GM18873 (cell line): ENCODE data around the gene JMJD7.

Experiments used
- ATAC-seq: cut with Tn5 transposase; IDR thresholded peaks from one replicate; pipeline ENCODE4 v1.9.1; 2021; ENCODE audit warnings: mild to moderate bottlenecking, moderate library complexity, moderate number of reproducible peaks; ENCODE audit not compliant: unreplicated experiment, low FRiP score

The JMJD7 gene

DNA sequence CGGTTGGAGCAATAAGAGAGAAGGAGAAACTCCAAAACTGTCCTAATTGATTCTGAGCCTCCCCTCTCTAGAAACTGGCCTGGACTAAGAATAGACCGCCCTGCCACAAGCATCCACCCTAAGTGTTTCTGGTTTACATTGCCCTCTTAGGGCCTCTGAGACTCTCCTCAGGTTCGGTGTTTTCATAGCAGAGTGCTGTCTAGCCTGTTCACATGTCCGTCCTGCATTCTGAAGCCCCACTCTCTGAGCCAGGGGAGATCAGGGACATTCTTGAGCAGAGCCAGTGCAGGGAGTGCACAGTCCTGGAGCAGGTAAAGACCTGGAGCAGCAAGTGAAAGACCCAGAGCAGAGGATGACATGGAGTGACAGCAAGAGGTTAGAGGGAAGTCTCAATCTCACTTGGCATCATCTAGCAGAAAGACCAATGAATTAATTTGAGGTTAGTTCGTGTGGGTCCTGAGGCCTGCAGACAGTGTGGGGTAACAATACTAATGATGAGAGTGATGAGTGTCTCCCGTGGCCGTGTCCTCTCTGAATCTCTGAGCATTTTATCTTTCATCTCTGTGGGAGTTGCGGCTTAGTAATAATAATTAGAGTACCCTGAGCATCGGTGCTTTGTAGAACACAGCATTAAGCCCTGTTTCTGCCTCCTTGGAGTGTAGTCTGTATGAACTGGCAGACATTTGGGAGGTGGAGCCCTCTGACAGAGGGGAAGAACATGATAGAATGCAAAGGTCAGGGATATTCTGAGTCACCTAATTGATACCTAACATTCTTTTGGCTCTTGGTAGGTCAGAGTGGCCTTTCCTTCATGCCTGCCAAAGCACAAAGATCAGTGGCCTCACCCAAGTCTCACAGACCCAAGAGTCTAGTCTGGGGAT, 29.0 kb upstream of the JMJD7 start:
- ATAC-seq, result no peak

DNA sequence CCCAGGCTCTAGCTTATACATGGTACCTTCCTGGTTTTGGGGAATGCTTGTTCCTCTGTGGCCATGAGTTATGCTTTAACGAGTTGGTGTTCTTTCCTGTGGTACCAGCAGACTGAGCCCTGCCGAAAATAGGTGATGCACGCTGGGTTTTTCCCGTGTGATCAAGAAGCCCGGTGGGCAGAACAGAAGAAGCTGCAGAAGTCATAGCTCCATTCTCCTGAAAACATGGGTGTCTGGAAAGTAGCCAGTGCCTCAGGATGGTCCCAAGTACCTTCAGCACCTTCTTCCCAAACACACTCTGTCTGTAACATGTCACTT, 28.4 kb upstream of the JMJD7 start:
- no peak for ATAC-seq

DNA sequence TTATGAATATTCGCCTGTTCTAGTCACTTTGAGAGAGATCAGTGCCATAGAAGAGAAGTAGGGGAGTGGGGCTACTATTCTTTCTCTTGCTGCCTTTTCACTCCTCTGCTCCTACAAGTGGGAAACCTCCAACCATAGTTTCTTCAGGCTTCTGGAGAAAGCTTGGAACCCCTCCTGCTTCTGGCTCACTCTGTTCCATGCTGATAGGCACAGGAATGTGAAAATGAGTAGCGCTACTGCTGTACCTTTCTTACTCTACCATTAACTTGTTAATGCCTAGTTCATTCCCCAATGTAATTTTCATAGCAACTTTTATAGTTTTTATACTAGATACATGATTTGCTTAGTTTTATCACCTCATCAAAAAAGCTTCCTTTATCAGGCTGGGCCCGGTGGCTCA, 26.7 kb upstream of the JMJD7 start:
- ATAC-seq, result no peak

DNA sequence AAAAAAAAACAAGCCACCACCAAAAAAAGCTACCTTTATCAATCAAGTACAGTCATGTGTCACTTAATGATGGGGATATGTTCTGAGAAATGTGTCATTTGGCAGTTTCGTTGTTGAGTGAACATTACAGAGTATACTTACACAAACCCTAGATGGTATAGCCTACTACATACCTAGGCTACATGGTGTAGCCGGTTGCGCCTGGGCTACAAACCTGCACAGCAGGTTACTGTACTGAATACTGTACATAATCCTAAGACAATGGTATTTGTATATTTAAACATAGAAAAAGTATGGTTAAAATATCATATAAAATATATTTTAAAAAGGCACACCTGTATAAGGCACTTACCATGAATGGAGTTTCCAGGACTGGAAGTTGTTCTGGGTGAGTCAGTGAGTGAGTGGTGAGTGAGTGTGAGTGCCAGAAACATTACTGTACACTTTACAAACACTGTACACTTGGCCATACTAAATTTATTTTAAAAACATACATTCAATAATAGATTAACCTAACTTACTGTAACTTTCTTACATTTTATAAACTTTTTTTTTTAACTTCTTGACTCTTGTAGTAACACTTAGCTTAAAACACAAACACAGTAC, 25.9 kb upstream of the JMJD7 start:
- no peak for ATAC-seq

DNA sequence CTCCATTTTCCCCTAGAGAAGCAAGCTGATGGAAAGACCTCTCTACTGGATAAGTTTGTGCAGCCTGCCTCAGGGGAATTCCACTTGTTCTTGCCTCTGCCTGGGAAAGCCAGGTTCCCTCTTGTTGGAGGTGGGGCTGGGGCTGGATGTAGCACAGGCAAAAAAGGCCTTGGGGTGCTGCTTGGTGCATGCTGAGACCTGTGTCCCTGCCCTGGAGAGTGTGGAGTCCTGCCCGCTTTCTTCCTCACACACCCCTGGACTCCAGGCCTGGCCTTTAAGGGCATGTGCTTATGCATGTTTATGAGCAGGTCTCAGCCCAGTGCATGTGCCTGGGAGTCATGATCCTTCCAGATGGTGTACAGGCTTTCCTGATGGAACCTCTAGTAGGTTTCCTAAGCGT, 23.5 kb upstream of the JMJD7 start:
- no peak for ATAC-seq

DNA sequence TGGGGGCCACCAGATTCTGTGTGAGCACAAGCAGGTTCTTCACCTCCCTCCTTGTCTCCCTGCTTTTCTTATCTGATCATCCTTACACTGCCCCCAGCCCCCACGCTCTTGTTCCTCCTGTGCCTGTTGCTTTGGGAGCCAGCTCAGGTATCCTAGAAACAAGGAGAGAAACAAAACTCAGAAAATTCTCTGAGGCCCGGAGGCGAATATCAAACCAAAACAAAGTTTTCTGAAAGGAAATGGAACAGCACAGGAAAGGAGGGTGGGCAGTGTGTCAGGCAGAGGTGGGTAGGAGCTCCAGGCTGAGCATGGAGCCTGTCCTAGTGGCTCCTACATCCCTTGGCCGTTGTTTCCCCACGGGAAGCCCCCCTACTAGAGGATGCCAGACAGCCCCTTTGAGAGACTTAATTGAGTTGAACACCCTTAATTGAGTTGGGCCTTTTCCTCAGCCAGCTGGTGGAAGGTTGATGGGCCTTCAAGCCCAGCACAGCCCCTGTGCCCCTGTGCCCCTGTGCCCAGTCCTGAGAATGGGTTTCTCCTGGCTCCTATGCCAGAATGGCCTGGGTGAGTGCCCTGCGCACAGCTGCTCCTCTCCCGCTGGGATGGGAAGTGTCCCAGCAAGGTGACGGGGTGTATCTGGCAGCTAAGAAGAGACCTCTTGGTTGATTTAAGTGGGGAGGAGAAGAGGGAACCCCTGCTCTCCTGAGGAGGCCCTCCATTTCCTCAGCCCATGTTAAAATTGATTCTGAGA, 22.8 kb upstream of the JMJD7 start:
- no peak for ATAC-seq

DNA sequence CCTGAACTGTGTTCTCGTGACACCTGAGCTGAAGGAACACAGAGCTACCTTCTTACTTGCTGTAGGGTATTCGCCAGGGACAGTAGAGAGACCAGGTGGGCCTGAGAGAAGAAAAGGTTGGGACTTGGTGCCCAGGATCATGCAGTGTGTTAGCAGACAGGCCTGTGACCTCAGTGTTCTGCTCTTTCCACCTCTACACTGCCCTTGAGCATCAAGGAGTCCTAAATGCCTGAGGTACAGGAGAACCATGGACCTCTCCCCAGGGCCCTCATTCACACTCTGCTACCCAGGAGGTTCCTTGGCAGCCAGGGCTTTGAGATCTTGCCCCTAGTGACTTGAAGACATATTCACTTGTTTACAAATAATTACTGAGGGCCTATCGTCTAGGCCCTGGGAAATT, 22.2 kb upstream of the JMJD7 start:
- no peak for ATAC-seq

DNA sequence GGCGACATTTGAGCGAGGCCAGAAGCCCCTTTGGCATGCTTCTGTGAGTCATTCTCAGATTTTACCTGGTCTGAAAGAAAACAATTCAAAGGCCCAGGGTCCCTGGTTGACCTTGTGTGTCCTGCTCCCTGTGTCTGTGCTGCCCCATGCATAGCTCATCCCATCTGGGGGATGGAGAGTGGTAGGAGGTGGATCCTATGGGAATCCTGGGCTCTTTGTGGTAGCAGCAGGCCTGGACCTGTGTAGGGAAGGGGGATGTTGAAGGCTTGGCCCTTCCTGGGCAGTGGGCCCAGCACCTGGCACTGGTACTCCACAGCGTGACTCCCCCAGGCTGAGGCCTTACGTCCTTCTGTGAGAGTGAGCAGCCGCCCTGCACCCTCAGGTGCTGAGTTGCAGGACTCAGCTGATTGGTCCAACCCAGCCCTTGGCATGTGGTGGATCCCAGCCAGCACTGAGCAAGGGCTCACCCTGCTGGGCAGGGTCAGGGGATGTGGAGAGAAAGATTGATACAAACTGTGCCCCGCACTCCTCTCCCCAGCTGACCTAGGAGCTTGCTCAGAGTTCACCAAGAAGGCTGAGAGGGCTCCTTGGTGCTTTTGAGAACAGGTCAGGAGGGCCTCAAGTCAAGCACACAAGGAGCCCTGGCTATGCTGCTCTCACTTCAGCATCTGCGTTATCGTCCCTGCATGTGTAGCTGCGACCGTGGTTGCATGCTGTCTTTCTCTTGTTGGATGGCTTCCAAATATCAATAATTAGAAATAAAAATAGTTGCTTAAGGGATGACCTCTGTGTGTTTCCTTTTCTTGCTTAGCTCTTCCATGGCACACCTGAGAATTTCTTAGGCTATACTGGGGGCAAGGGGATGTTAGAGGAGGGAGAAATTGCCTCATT, 21.4 kb upstream of the JMJD7 start:
- ATAC-seq, result no peak

DNA sequence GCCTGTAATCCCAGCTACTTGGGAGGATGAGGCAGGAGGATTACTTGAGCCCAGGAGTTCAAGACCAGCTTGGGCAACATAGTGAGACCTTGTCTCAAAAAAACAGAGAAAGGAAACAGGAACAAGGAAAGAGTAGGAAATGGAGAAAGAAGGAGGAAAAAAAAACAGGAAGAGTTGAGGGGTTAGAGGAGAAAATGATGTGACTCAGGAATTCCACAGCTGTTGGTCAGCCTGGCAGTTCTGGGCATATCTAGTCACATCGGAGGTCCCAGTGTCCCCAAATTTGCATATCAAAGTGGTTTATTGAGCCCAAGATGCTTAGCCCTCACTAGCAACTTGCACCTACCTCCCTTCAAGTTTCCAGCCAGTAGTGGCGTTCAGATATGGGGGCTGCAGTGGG, 18.8 kb upstream of the JMJD7 start:
- ATAC-seq, result no peak

DNA sequence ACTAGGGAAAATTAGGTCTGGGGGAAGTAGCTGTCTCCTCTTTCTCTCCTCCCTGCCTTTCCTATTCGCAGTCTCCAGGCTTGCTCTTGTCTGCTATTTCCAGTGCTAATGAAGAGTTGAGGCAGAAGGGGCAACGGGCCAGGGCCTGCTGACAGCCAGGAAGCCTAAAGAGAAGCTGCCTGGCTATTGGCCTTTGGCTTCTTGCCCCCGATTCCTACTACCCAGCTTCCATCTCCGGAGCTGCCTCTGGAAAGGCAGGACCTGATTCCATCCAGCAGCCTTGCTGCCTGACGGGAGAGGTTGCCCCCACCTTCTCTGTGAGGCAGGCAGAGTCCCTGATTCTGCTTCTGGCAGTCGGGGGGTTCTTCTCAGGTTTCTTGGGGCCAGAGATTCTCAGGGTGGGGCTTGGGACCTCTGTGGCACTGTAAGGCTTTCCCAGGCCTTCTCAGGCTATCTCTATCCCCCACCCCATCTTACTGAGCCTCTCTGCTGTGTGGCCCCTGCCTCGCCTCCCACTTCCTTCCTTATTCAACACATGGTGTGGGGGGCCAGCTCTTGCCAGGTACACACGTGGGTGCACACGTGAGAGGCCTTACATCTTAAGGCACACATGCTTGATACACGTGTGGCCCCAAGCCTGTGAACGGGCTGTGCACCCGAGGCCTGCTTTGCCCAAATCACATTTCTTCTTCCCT, 18.2 kb upstream of the JMJD7 start:
- no peak for ATAC-seq

DNA sequence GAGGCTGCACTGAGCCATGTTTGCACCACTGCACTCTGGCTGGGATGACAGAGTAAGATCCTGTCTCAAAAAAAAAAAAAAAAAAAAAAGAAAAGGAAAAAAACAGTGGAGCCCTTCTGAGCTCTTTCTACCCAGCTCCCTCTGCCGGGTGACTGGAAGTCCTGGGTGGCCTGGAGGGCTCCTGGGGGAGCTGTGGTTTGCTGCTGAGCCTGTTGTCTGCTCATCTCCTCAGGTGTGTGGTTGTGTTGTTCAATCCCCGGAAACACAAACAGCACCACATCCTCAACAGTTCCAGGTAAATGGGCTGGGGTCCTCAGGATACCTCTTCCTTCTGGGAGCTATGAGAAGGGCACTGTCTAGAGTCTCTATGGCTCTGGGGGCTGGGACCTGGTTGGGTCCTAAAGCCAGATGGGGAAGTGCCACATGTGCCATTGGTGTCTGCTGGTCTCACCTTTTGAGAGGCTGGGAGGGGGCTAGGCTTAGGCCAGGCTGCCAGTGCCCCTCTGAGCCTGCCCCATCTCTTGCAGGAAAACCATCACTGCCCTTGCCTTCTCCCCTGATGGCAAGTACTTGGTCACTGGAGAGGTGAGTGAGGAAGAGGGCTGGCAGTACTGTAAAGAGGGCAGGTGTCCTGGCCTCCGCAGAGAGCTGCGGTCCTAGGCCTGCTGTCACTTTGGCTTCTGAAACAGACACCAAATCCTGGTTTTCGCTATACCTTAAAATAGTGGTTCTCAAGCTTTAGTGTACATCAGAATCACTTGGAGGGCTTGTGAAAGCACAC, 17.1 kb upstream of the JMJD7 start:
- no peak for ATAC-seq

DNA sequence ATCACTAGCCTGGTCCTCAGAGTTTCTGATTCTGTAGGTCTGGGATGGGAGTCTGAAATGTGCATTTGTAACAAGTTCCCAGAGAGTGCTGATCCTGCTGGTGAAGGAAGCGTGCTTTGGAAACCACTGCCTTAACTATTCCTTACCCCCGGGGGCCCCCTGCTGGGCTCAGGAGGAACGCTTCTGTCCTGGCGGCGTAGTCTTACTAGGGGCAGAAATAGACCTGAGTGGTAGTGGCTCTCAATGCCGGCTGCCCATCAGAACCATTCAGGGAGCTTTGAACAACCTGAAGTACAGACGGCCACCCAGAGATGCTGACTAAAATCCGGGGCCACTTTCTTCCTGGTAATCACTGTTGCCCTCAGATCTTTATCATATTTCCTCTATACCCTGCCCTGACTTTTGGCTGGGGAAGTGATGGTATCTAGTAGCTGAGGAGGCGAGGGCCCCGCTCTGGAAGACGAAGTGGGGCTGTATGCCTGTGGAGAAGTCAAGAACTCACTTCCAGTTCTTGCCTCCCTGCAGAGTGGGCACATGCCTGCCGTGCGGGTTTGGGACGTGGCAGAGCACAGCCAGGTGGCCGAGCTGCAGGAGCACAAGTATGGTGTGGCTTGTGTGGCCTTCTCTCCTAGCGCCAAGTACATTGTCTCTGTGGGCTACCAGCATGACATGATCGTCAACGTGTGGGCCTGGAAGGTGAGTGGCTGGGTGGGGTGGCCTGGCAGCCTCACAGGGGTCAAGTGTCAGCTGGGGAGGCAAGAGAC, 16.3 kb upstream of the JMJD7 start:
- no peak for ATAC-seq

DNA sequence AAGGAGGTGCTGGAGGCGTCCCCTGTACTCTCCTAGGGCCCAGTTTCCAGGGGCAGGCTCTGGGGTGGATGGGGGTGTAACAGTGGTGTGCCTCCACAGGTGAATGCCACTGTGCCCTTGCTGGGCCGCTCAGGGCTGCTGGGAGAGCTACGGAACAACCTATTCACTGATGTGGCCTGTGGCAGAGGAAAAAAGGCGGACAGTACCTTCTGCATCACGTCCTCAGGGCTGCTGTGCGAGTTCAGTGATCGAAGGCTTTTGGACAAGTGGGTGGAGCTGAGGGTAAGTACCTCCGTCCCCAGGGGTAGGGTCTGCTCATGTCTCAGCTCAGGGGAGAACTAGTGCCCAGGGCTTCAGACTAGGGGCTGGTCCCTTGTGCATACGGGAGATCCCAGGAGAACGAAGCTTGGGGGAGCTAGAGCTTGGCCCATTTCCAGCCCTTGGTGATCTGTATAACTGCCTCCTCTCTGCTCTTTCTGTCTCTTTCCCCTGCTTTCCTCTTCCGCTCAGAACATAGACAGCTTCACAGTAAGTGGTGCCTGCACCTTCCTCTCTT, 15.0 kb upstream of the JMJD7 start:
- ATAC-seq, result no peak

DNA sequence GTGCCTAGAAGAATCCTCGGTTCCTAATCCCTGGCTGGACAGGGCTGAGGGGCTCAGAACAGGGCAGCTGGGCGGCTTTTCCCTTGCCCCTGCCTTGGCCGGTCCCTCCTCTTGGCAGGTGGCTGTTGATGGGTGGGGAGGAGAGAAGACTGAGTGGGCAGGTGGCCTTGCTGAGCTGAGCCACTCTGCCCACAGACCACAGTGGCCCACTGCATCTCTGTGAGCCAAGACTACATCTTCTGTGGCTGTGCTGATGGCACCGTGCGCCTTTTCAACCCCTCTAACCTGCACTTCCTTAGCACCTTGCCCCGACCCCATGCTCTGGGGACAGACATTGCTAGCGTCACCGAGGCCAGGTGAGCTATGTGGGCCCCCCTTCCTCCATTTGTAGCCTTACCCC, 14.5 kb upstream of the JMJD7 start:
- no peak for ATAC-seq

DNA sequence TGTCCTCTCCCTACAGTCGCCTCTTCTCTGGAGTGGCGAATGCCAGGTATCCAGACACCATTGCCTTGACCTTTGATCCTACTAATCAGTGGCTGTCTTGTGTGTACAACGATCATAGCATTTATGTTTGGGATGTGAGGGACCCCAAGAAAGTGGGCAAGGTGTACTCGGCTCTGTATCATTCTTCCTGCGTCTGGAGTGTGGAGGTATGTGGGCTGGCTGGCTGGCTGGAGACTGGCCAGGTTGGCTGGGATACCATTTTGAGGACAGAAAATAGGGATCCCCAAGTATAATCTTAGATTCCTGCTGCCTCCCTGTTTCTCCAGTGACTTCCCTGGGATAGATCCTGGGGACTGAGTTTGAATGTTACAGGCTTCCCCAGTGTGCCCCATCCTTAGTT, 13.4 kb upstream of the JMJD7 start:
- ATAC-seq, result no peak

DNA sequence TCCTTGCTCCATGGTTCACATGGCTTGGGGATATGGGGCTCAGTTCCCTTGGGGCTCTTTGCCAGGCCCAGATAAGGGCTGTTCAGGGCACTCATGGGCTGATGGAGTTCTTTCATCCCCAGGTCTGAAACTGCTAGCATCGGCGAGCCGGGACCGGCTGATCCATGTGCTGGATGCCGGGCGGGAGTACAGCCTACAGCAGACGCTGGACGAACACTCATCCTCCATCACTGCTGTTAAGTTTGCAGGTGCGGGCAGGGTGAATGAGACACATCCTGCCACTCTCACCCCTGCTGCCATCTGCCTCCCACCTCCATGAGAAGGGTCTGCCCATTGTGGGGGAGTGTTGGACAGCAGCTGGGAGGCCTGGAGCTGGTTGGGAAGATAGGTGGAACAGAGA, 11.1 kb upstream of the JMJD7 start:
- no peak for ATAC-seq

DNA sequence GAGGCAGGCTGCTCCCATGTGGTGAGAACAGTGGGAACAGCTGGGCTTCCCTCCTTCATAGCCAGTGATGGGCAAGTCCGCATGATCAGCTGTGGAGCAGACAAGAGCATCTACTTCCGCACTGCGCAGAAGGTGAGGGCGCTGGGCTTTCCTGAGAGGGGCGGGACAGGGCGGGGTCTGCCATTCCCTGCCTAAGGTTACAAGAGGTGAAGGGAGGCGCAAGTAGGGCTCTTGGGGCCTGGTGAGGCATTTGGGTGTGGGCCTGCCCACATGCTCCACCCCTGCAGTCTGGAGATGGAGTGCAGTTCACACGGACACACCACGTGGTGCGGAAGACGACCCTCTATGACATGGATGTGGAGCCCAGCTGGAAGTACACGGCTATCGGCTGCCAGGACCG, 10.6 kb upstream of the JMJD7 start:
- no peak for ATAC-seq

DNA sequence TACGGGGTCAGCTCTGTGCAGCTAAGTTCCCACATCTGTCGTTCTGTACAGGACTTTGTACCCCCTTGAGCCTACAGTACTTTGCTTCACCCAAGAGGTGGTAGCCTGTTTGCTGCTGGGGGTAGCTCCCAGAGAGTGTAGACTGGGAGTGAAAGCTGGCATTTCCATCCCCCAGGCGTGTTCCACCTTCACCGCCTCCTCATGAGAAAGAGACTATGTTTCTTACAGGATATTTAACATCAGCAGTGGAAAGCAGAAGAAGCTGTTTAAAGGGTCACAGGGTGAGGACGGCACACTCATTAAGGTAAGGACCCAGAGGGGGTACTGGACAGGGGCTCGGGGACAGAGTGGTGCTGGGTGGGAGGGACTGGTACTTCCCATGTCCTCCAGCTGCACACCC, 10.1 kb upstream of the JMJD7 start:
- ATAC-seq, result no peak
